Natural killer cell (primary cell): ENCODE results near the gene GTSE1. TPM values are rescaled to one million over a fixed set of nuclear protein-coding genes. Genes with fewer than 3 reads are reported as not detected.

Experiments used
- ATAC-seq, 3 donors: fragments of 150-1000 bp in 2 of 3; fragments of 200-7000 bp in 1 of 3; cut with Tn5 transposase; 1 replicate in 1 of 3; 2 replicates in 2 of 3; pipeline ENCODE4 v1.10.0; 2021; ENCODE audit warnings: mild to moderate bottlenecking in 2 of 3, moderate library complexity in 2 of 3
- DNase-seq, 2 donors: peaks; one replicate each; pipeline versions ENCODE4 v3.0.0 to v3.0.0-alpha.2; 2013 to 2021; ENCODE audit warnings: mixed read lengths in 1 of 2
- H3K27ac ChIP-seq: one replicate; pipeline ENCODE4 v1.5.1; 2013; ENCODE audit warnings: mild to moderate bottlenecking, low read length
- H3K27me3 ChIP-seq: one replicate; pipeline ENCODE4 v1.6.1; 2013; ENCODE audit warnings: low read length; ENCODE audit not compliant: control insufficient read depth, insufficient read depth
- H3K36me3 ChIP-seq: one replicate; pipeline ENCODE4 v1.6.1; 2013; ENCODE audit warnings: low read length; ENCODE audit not compliant: control insufficient read depth, insufficient read depth
- H3K4me1 ChIP-seq: one replicate; pipeline ENCODE4 v1.6.1; 2013; ENCODE audit warnings: low read length; ENCODE audit not compliant: control insufficient read depth, insufficient read depth
- H3K4me3 ChIP-seq: one replicate; pipeline ENCODE4 v1.5.1; 2013; ENCODE audit warnings: low read length
- H3K9me3 ChIP-seq: one replicate; pipeline ENCODE4 v1.6.1; 2013; ENCODE audit warnings: low read length; ENCODE audit not compliant: control insufficient read depth, insufficient read depth
- H3K27ac Mint-ChIP-seq, 2 donors: one replicate each; pipeline ENCODE4 v1.8.0; 2022; ENCODE audit warnings: mild to moderate bottlenecking in 2 of 2, mixed read lengths in 2 of 2, moderate library complexity in 1 of 2
- H3K27me3 Mint-ChIP-seq, 2 donors: one replicate each; pipeline ENCODE4 v1.8.0; 2022; ENCODE audit warnings: low read depth in 2 of 2, mixed read lengths in 2 of 2
- H3K36me3 Mint-ChIP-seq: one replicate; pipeline ENCODE4 v1.8.0; 2022; ENCODE audit warnings: mixed read lengths
- H3K4me1 Mint-ChIP-seq, 2 donors: one replicate each; pipeline ENCODE4 v1.8.0; 2022; ENCODE audit warnings: mixed read lengths in 2 of 2
- H3K4me3 Mint-ChIP-seq: one replicate; pipeline ENCODE4 v1.8.0; 2022; ENCODE audit warnings: mild to moderate bottlenecking, moderate library complexity, mixed read lengths
- H3K9me3 Mint-ChIP-seq, 2 donors: one replicate each; pipeline ENCODE4 v1.8.0; 2022; ENCODE audit warnings: mixed read lengths in 2 of 2
- WGBS: methylation state at CpG from one replicate; pipeline ENCODE4 v1.1.7; 2013; ENCODE audit warnings: missing lambda C conversion rate; ENCODE audit not compliant: insufficient coverage; 5-methylcytosine and 5-hydroxymethylcytosine counted together
- intact Hi-C: fragments of 100-400 bp; cut with micrococcal nuclease; formaldehyde crosslinking; loops from one replicate; pipeline ENCODE4 v1.14.2; 2022
- total RNA-seq, 4 donors: library from RNA; stranded (reverse); fragments of 120-200 nt in 1 of 4; gene quantifications; one replicate each; pipeline versions ENCODE4 v1.2.3 to v1.2.4, GENCODE V29; 2013 to 2022
- TF ChIP-seq, protein P1 (sequence below): fragments of 200-600 bp; IDR thresholded peaks from one replicate; pipeline ENCODE4 v1.8.0; 2022; ENCODE audit warnings: antibody characterized with exemption

Gene GTSE1
- total RNA-seq, 3 donors from 2014 or later (not counting 1 experiment from before 2014, with no cell fraction given), result 2.7 to 4.0 (median 2.9) TPM

DNA sequence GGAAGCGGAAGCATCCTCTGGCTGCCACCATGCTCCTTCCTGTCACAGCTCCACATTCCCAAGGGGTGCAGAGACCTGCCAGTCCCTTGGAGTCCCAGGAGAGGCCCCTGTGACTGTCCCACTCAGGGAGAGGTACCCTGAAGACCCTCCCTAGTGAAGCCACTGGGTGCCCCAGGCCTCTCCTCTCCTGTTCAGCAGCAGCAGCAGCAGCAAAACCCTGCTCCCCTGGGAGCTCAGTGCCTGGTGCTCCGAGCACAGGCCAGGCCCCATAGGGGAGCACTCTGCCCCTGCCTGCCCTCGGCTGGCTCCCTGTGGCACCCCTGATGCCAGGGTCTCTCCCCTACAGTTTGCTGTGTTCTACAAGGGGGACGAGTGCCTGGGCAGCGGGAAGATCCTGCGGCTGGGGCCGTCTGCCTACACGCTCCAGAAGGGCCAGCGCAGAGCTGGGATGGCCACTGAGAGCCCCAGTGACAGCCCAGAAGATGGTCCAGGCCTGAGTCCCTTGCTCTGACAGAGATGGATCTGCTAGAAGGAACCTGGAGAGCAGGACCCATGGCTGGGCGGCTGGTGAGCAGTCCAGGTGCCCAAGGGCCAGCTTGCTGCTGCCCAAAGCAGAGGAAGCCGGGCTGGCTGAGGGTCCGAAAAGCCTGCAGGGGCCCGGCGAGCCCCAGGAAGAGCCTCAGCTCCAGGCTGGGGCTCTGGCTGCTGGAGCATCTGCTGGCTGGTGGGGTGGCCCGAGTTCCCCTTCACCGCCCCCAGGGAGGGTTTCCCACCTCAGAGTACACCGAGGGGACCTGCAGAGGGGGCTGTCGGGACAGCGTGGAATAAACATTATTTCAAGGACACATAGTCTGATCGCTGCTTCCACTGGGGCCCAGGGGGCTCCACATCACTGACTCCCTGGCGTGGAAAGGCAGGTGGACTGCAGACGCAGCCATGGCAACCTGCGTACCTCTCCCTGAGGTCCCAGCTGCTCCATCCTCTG is 60.1 kb downstream of the GTSE1 start:
- no peak for DNase-seq
- no peak overlapping the region for H3K27ac ChIP-seq
- no peak overlapping the region for H3K4me3 Mint-ChIP-seq
- no peaks in the 10 kb centered on the region for H3K27me3 ChIP-seq
- no peaks in the 10 kb centered on the region for H3K27me3 Mint-ChIP-seq
- peaks cover 9% of the 10 kb centered on the region for H3K4me1 ChIP-seq
- no peak overlapping the region for H3K4me3 ChIP-seq
- H3K9me3 ChIP-seq, result no peaks in the 10 kb centered on the region
- ATAC-seq, result no peak
- H3K27ac Mint-ChIP-seq, result no peak overlapping the region
- peaks cover 5 to 7% of the 10 kb centered on the region in 2 donors for H3K4me1 Mint-ChIP-seq
- no peaks in the 10 kb centered on the region for H3K9me3 Mint-ChIP-seq
- H3K36me3 Mint-ChIP-seq, result no peaks in the 10 kb centered on the region
- TF ChIP-seq, protein P1, sequence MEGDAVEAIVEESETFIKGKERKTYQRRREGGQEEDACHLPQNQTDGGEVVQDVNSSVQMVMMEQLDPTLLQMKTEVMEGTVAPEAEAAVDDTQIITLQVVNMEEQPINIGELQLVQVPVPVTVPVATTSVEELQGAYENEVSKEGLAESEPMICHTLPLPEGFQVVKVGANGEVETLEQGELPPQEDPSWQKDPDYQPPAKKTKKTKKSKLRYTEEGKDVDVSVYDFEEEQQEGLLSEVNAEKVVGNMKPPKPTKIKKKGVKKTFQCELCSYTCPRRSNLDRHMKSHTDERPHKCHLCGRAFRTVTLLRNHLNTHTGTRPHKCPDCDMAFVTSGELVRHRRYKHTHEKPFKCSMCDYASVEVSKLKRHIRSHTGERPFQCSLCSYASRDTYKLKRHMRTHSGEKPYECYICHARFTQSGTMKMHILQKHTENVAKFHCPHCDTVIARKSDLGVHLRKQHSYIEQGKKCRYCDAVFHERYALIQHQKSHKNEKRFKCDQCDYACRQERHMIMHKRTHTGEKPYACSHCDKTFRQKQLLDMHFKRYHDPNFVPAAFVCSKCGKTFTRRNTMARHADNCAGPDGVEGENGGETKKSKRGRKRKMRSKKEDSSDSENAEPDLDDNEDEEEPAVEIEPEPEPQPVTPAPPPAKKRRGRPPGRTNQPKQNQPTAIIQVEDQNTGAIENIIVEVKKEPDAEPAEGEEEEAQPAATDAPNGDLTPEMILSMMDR, result no peak
- peaks cover 50% of the 10 kb centered on the region for H3K36me3 ChIP-seq
- 95% methylated on average over 23 of the region's 23 CpGs for WGBS
- intact Hi-C loops, result no loop called here

DNA sequence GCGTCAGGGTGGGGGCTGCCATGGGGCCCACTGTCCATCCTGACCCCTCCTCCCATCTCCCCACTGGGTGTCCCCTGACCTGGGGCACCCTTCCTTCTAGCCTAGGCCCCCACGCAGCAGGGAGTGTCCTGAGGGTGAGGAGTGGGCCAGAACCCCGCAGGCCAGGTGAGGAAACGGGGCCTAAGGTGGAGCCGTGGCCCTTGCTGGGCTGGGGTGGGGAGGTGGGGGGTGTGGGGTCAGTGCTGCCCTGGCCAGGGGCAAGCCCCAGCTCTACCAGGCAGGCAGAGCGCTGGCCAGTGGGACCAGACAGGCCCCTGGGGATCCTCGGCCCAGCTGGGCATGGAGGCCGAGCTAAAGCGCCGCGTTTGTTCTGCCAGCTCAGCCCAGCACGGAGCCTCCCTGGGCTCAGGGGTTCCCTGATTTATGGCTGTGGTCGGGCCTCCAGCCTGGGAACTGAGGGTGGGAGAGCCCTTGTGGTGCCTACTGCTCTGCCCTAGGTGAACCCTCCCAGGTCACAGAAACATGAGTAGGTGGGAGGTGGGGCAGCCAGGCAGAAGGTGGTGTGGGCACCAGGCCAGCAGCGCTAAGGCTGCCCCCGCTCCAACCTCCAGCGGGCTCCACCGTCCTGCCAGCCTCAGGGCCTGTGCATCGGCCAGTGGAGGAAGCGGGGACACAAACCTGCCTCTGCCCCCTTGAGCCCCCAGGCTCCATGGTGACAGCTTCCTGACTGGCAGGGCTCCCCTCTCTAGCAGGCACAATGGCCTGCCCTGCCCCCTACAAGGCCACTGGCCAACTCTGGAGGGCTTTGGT is 61.2 kb downstream of the GTSE1 start:
- Mint-ChIP-seq H3K27me3 (no peaks in the 10 kb centered on the region), H3K27ac (no peak overlapping the region), H3K36me3 (no peaks in the 10 kb centered on the region), H3K9me3 (no peaks in the 10 kb centered on the region), H3K4me1 (peaks cover 13 to 15% of the 10 kb centered on the region in 2 donors), H3K4me3 (no peak overlapping the region)
- DNase-seq (no peak), ATAC-seq (no peak)
- Histone ChIP-seq H3K36me3 (peaks cover 39% of the 10 kb centered on the region), H3K4me1 (peaks cover 20% of the 10 kb centered on the region), H3K27ac (no peak overlapping the region), H3K4me3 (no peak overlapping the region), H3K9me3 (no peaks in the 10 kb centered on the region), H3K27me3 (no peaks in the 10 kb centered on the region)
- intact Hi-C loops, result no loop called here
- TF ChIP-seq, protein P1, result no peak
- WGBS, result 79% methylated on average over 19 of the region's 19 CpGs

DNA sequence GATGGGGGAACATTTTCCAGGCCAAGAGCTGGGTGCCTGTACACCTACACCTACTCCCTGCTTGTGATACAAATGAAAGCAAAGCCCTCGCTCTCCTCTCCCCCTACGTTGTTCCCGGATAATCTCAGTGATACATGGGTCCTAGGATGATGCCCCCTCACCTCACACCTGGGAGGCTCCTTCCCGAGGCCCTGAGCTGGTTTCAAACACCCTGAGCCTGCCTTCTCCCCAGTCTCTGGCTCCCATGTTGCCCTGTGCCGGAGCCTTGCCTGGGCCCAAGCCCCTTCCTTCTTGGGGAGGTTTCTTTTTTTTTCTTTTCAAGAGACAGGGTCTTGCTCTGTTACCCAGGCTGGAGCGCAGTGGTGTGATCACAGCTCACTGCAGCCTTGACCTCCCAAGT is 62.1 kb downstream of the GTSE1 start:
- Histone ChIP-seq H3K27me3 (no peaks in the 10 kb centered on the region), H3K36me3 (peaks cover 30% of the 10 kb centered on the region), H3K4me3 (no peak overlapping the region), H3K4me1 (peaks cover 23% of the 10 kb centered on the region), H3K27ac (no peak overlapping the region), H3K9me3 (no peaks in the 10 kb centered on the region)
- Mint-ChIP-seq H3K36me3 (no peaks in the 10 kb centered on the region), H3K27me3 (no peaks in the 10 kb centered on the region), H3K4me3 (no peak overlapping the region), H3K4me1 (peaks cover 16 to 17% of the 10 kb centered on the region in 2 donors), H3K27ac (peak overlapping the region in 1 of 2 donors; percentile 6), H3K9me3 (no peaks in the 10 kb centered on the region)
- 97% methylated on average over 6 of the region's 6 CpGs for WGBS
- TF ChIP-seq, protein P1, result no peak
- intact Hi-C loops, result no loop called here
- no peak for DNase-seq
- ATAC-seq, result no peak
